ENCODE results near the gene PLEKHA7. TPM values are rescaled to one million over a fixed set of nuclear protein-coding genes. Genes with fewer than 3 reads are reported as not detected.

PLEKHA7 gene
- total and polyA plus RNA-seq, 2 of the 4 experiments (the other 2 are of a cell fraction), result 0.12 TPM; not detected in 1

DNA sequence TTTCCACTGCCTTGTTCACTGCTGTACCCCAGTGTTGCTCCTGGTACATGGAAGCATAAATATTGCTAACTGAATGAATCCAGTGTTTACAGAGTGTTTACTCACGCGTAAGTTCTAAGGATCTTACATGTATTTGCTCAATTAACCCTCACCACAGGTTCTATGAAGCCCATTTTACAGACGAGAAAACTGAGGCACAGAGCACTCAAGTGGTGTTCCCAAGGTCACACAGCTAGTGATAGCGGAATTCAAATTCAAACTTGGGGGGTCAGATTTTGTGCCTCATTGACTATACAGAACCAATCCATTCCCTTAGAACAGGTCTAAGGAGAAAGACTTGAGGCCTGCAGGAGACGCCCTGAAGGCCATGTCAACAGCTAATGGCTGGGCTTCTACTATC, 72.3 kb downstream of the PLEKHA7 start:
- dilution Hi-C loops (cut with HindIII; ENCODE audit: low sequenced_read_pairs, unreplicated experiment), result no loop called here

More for the DNA sequence above, 72.3 kb downstream of the PLEKHA7 start:
- Histone ChIP-seq H2BK15ac (ENCODE audit: low read depth, low read length) (no peak overlapping the region), H4K20me1 (ENCODE audit: insufficient read depth, low read length) (no peaks in the 10 kb centered on the region), H3K4me1 (ENCODE audit: control insufficient read depth, insufficient read depth, low read length) (no peaks in the 10 kb centered on the region), H3K79me1 (ENCODE audit: low read depth in 1 of 2, low read length in 2 of 2) (no peaks in the 10 kb centered on the region), H3K9ac (ENCODE audit: low read depth, low read length) (no peak overlapping the region), H4K5ac (ENCODE audit: low read depth, low read length) (no peak overlapping the region), H2AFZ (replicated peaks; ENCODE audit: low read length, poor library complexity) (no peak overlapping the region), H3K4me2 (ENCODE audit: low read depth, low read length) (no peak overlapping the region), H4K91ac (ENCODE audit: insufficient read depth, low read depth, low read length) (no peak overlapping the region), H3K4ac (ENCODE audit: low read depth, low read length) (no peak overlapping the region), H3K4me3 (ENCODE audit: insufficient read depth, low read depth, low read length) (no peak overlapping the region), H3K36me3 (ENCODE audit: control insufficient read depth, insufficient read depth, low read length) (no peaks in the 10 kb centered on the region), H4K8ac (ENCODE audit: low read depth in 2 of 2, low read length in 2 of 2) (no peak overlapping the region), H3K9me3 (ENCODE audit: control insufficient read depth, insufficient read depth, low read length) (no peaks in the 10 kb centered on the region), H3K9me1 (ENCODE audit: insufficient read depth, low read length) (no peaks in the 10 kb centered on the region), H2BK120ac (ENCODE audit: low read depth, low read length) (no peak overlapping the region), H2BK20ac (ENCODE audit: low read depth, low read length) (no peak overlapping the region), H2BK5ac (ENCODE audit: low read depth, low read length, poor library complexity, severe bottlenecking) (no peak overlapping the region), H3K27me3 (ENCODE audit: control insufficient read depth, insufficient read depth, low read length) (peaks cover 10% of the 10 kb centered on the region), H3K23ac (ENCODE audit: low read depth, low read length) (no peak overlapping the region), H2AK5ac (ENCODE audit: low read depth, low read length) (no peak overlapping the region), H3K14ac (replicated peaks; ENCODE audit: low read depth, low read length) (no peak overlapping the region), H3K56ac (ENCODE audit: extremely low read depth, insufficient read depth, low read length) (no peak overlapping the region), H3K18ac (ENCODE audit: low read depth, low read length) (no peak overlapping the region), H3K27ac (ENCODE audit: insufficient read depth, low read length) (no peak overlapping the region), H2AK9ac (replicated peaks; ENCODE audit: low read depth, low read length, poor library complexity) (no peak overlapping the region)
- TF ChIP-seq USF2 (IDR thresholded peaks at IDR 0.05; ENCODE audit: low read depth, low read length), result no peak
- no peak for TF ChIP-seq RCOR1 (IDR thresholded peaks at IDR 0.05; ENCODE audit: insufficient replicate concordance, low read length)
- no peak for TF ChIP-seq FOS (IDR thresholded peaks at IDR 0.05; ENCODE audit: low read depth, low read length)
- no peak for TF ChIP-seq MAZ (IDR thresholded peaks at IDR 0.05; ENCODE audit: borderline replicate concordance, low read depth, low read length)
- TF ChIP-seq RAD21 (IDR thresholded peaks at IDR 0.05; ENCODE audit: low read length), result no peak
- no peak for TF ChIP-seq BHLHE40 (IDR thresholded peaks at IDR 0.05; ENCODE audit: low read depth, low read length)
- no peak for TF ChIP-seq ELK1 (IDR thresholded peaks at IDR 0.05; ENCODE audit: borderline replicate concordance, low read depth, low read length)
- TF ChIP-seq NFE2L2 (IDR thresholded peaks at IDR 0.05; ENCODE audit: low read depth, low read length), result no peak
- TF ChIP-seq SMC3 (IDR thresholded peaks at IDR 0.05; ENCODE audit: low read depth, low read length), result no peak
- no peak for TF ChIP-seq MAFK (IDR thresholded peaks at IDR 0.05; ENCODE audit: low read depth, low read length)
- no peak for TF ChIP-seq MXI1 (IDR thresholded peaks at IDR 0.05; ENCODE audit: borderline replicate concordance, low read depth, low read length)
- no peak for TF ChIP-seq CTCF (conservative IDR thresholded peaks at IDR 0.05; ENCODE audit: low read depth, low read length)
- TF ChIP-seq RFX5 (IDR thresholded peaks at IDR 0.05; ENCODE audit: low read depth, low read length), result no peak
- TF ChIP-seq CHD1 (IDR thresholded peaks at IDR 0.05; ENCODE audit: low read depth, low read length), result no peak
- no peak for TF ChIP-seq CEBPB (IDR thresholded peaks at IDR 0.05; ENCODE audit: low read depth, low read length)
- TF ChIP-seq POLR2A (IDR thresholded peaks at IDR 0.05; ENCODE audit: low read depth, low read length), result no peak
- ChIA-PET CTCF (interaction anchor here (1.4 kb wide), 1 partner anchor 121 kb away, joined by 5 read pairs; no protein-coding TSS in a partner anchor), POLR2A (ENCODE audit: unreplicated experiment) (no interaction called here)
- ATAC-seq (ENCODE audit: low read depth), result no peak
- intact Hi-C loops (cut with micrococcal nuclease), result no loop called here
- no TSS peak for BruUV-seq (replicated peaks)
- in situ Hi-C loops (cut with MboI; ENCODE audit: low sequenced_read_pairs), result loop anchor here (10.0 to 25.0 kb wide), 2 partner anchors 123 to 570 kb away; no protein-coding TSS in a partner anchor
- no peak for DNase-seq
- 20% methylated on average over 1 of the region's 5 CpGs; no CpG with 5 or more reads in 1 of the 2 experiments for WGBS, 2 experiments (ENCODE audit: extremely low coverage in 2 of 2, insufficient read length in 1 of 2)
